GM19035 (cell line): ENCODE results near the gene STK36.

Experiments
- ATAC-seq: cut with Tn5 transposase; IDR thresholded peaks from one replicate; pipeline ENCODE4 v1.9.1; 2021; ENCODE audit not compliant: unreplicated experiment

The STK36 gene

GRCh38 chr2:218671654-218672566 is at the start of gene STK36, which contains the start of gene RNF25:
Gene STK36 (plus strand): TSS chr2:218672086. CDS start chr2:218672830, 744 bp downstream.
Gene RNF25 (minus strand): TSS chr2:218672002. CDS start chr2:218671970, 32 bp downstream.
- peak; percentile 94 for ATAC-seq

GRCh38 chr2:218622606-218623365 is 49.1 kb upstream of the STK36 start:
- ATAC-seq: no peak

GRCh38 chr2:218623366-218623705 is 48.5 kb upstream of the STK36 start:
- no peak for ATAC-seq

GRCh38 chr2:218626369-218626768 is 45.5 kb upstream of the STK36 start:
- ATAC-seq: no peak

GRCh38 chr2:218627939-218628338 is 43.9 kb upstream of the STK36 start:
- ATAC-seq: no peak

GRCh38 chr2:218631837-218632236 is 40.0 kb upstream of the STK36 start:
- no peak for ATAC-seq

- ATAC-seq: no peak
Observed at GRCh38 chr2:218635719-218636118, 36.2 kb upstream of the STK36 start.

GRCh38 chr2:218638372-218638771 is 33.5 kb upstream of the STK36 start:
- ATAC-seq: no peak

GRCh38 chr2:218642121-218642656 is 29.7 kb upstream of the STK36 start:
- ATAC-seq: no peak

- ATAC-seq: no peak
Observed at GRCh38 chr2:218642786-218643185, 29.1 kb upstream of the STK36 start.

- no peak for ATAC-seq
Observed at GRCh38 chr2:218643751-218644310, 28.1 kb upstream of the STK36 start.

GRCh38 chr2:218644721-218645120 is 27.2 kb upstream of the STK36 start:
- ATAC-seq: no peak

- no peak for ATAC-seq
Observed at GRCh38 chr2:218645126-218645525, 26.8 kb upstream of the STK36 start.

- ATAC-seq: no peak
Observed at GRCh38 chr2:218648088-218648786, 23.6 kb upstream of the STK36 start.

- ATAC-seq: no peak
Observed at GRCh38 chr2:218648787-218649100, 23.1 kb upstream of the STK36 start.

- ATAC-seq: no peak
Observed at GRCh38 chr2:218655751-218656150, 16.1 kb upstream of the STK36 start.

- peak; percentile 39 for ATAC-seq
Observed at GRCh38 chr2:218658671-218659257, 13.1 kb upstream of the STK36 start.

GRCh38 chr2:218659258-218659987 is 12.5 kb upstream of the STK36 start, which contains the start of the genes BCS1L and ZNF142:
Gene BCS1L (plus strand): TSS chr2:218659683. CDS start chr2:218660988, 1,305 bp downstream.
Gene ZNF142 (minus strand): TSS chr2:218659623. CDS start chr2:218656429, 3,194 bp downstream.
- peak; percentile 95 for ATAC-seq

GRCh38 chr2:218659988-218660358 is 11.9 kb upstream of the STK36 start:
- no peak for ATAC-seq

- no peak for ATAC-seq
Observed at GRCh38 chr2:218662377-218662776, 9.5 kb upstream of the STK36 start.
